Activated B cell treated with CpG ODN at 0.5 μM for 24 hours (primary cell): ENCODE results near the gene PURA. TPM values are rescaled to one million over a fixed set of nuclear protein-coding genes. Genes with fewer than 3 reads are reported as not detected.

Experiments
- ATAC-seq: fragments of 200-7000 bp; cut with Tn5 transposase; one replicate; pipeline ENCODE4 v1.10.0; 2021; ENCODE audit warnings: low read depth, mild to moderate bottlenecking, moderate library complexity
- CTCF ChIA-PET: fragments of 350-600 bp; sonication (Branson Sonifier 250); formaldehyde crosslinking; loops from one replicate; lab custom pipeline; 2021; ENCODE audit warnings: antibody characterized with exemption; lab: Charles Lee
- POLR2A ChIA-PET: fragments of 350-600 bp; sonication (Branson Sonifier 250); formaldehyde crosslinking; loops from one replicate; lab custom pipeline; 2021; ENCODE audit warnings: antibody characterized with exemption; lab: Charles Lee
- DNase-seq: peaks from one replicate; pipeline ENCODE4 v3.0.0; 2022
- H3K27ac Mint-ChIP-seq: one replicate; pipeline ENCODE4 v1.8.0; 2020; ENCODE audit warnings: mixed read lengths
- H3K27me3 Mint-ChIP-seq: one replicate; pipeline ENCODE4 v1.8.0; 2021; ENCODE audit warnings: mixed read lengths
- H3K36me3 Mint-ChIP-seq: one replicate; pipeline ENCODE4 v1.8.0; 2021; ENCODE audit warnings: low read depth, mixed read lengths
- H3K4me1 Mint-ChIP-seq: one replicate; pipeline ENCODE4 v1.8.0; 2021; ENCODE audit warnings: mixed read lengths
- H3K4me3 Mint-ChIP-seq: one replicate; pipeline ENCODE4 v1.8.0; 2020; ENCODE audit warnings: mild to moderate bottlenecking, mixed read lengths
- H3K9me3 Mint-ChIP-seq: one replicate; pipeline ENCODE4 v1.8.0; 2020; ENCODE audit warnings: mixed read lengths
- CTCF ChIP-seq: fragments of 200-600 bp; IDR thresholded peaks from one replicate; pipeline ENCODE4 v1.8.0; 2022; ENCODE audit warnings: antibody characterized with exemption, mild to moderate bottlenecking
- intact Hi-C: fragments of 100-400 bp; cut with micrococcal nuclease; formaldehyde crosslinking; loops from one replicate; pipeline ENCODE4 v1.15.1; 2024
- total RNA-seq: library from RNA; stranded (reverse); gene quantifications from 2 replicates; pipeline ENCODE4 v1.2.3, GENCODE V29; 2022

The PURA gene
- total RNA-seq, 1 donor from 2014 or later, result 14.9 TPM

- CTCF ChIA-PET, result interaction anchor here (1.3 to 4.0 kb wide), 2 partner anchors 10 to 62 kb away, joined by 4 to 13 read pairs; no protein-coding TSS in a partner anchor
- POLR2A ChIA-PET, result no interaction called here
- H3K27ac Mint-ChIP-seq, result no peak overlapping the region
- H3K9me3 Mint-ChIP-seq, result no peaks in the 10 kb centered on the region
- no peak for TF ChIP-seq CTCF
- intact Hi-C loops, result no loop called here
- H3K27me3 Mint-ChIP-seq, result no peaks in the 10 kb centered on the region
- peaks cover 29% of the 10 kb centered on the region for H3K4me1 Mint-ChIP-seq
- H3K4me3 Mint-ChIP-seq, result no peak overlapping the region
- DNase-seq, result no peak
- H3K36me3 Mint-ChIP-seq, result no peaks in the 10 kb centered on the region
- ATAC-seq, result no peak
Observed at GRCh38 chr5:140135127-140135526, 21.2 kb downstream of the PURA start.

GRCh38 chr5:140136624-140137023 lies 22.7 kb downstream of the PURA start:
- no peaks in the 10 kb centered on the region for H3K9me3 Mint-ChIP-seq
- no peak for TF ChIP-seq CTCF
- intact Hi-C loops, result no loop called here
- peaks cover 22% of the 10 kb centered on the region for H3K4me1 Mint-ChIP-seq
- ChIA-PET POLR2A (no interaction called here), CTCF (interaction anchor here (4.0 kb wide), 1 partner anchor 9 kb away, joined by 13 read pairs; no protein-coding TSS in a partner anchor)
- H3K27me3 Mint-ChIP-seq, result no peaks in the 10 kb centered on the region
- H3K4me3 Mint-ChIP-seq, result no peak overlapping the region
- no peak overlapping the region for H3K27ac Mint-ChIP-seq
- DNase-seq (no peak), ATAC-seq (no peak)
- no peaks in the 10 kb centered on the region for H3K36me3 Mint-ChIP-seq

GRCh38 chr5:140140435-140140834 lies 26.5 kb downstream of the PURA start:
- H3K36me3 Mint-ChIP-seq, result no peaks in the 10 kb centered on the region
- ChIA-PET POLR2A (no interaction called here), CTCF (interaction anchor here (6.5 kb wide), 1 partner anchor 67 kb away, joined by 116 read pairs; no protein-coding TSS in a partner anchor)
- ATAC-seq, result no peak
- no peaks in the 10 kb centered on the region for H3K9me3 Mint-ChIP-seq
- no peak overlapping the region for H3K4me3 Mint-ChIP-seq
- H3K4me1 Mint-ChIP-seq, result peaks cover 20% of the 10 kb centered on the region
- no peak for TF ChIP-seq CTCF
- intact Hi-C loops, result no loop called here
- H3K27me3 Mint-ChIP-seq, result peaks cover 11% of the 10 kb centered on the region
- DNase-seq, result no peak
- H3K27ac Mint-ChIP-seq, result no peak overlapping the region

- Mint-ChIP-seq H3K36me3 (no peaks in the 10 kb centered on the region), H3K27me3 (peaks cover 13% of the 10 kb centered on the region), H3K9me3 (no peaks in the 10 kb centered on the region), H3K4me3 (no peak overlapping the region), H3K4me1 (peaks cover 22% of the 10 kb centered on the region), H3K27ac (no peak overlapping the region)
- DNase-seq (no peak), ATAC-seq (no peak)
- ChIA-PET POLR2A (no interaction called here), CTCF (interaction anchor here (1.0 to 6.5 kb wide), 3 partner anchors 20 to 68 kb away, joined by 3 to 116 read pairs (median 59); partner anchors contain the start of gene PURA)
- intact Hi-C loops, result no loop called here
- no peak for TF ChIP-seq CTCF
Observed at GRCh38 chr5:140141241-140141640, 27.3 kb downstream of the PURA start.

- intact Hi-C loops, result no loop called here
- H3K4me1 Mint-ChIP-seq, result peaks cover 26% of the 10 kb centered on the region
- H3K36me3 Mint-ChIP-seq, result no peaks in the 10 kb centered on the region
- H3K27ac Mint-ChIP-seq, result no peak overlapping the region
- ChIA-PET POLR2A (no interaction called here), CTCF (interaction anchor here (2.8 to 6.5 kb wide), 3 partner anchors 21 to 69 kb away, joined by 14 to 116 read pairs (median 59); partner anchors contain the start of gene PURA)
- peaks cover 18% of the 10 kb centered on the region for H3K27me3 Mint-ChIP-seq
- TF ChIP-seq CTCF, result no peak
- no peaks in the 10 kb centered on the region for H3K9me3 Mint-ChIP-seq
- DNase-seq (no peak), ATAC-seq (no peak)
- no peak overlapping the region for H3K4me3 Mint-ChIP-seq
Observed at GRCh38 chr5:140142246-140142645, 28.3 kb downstream of the PURA start.
